Ovary (tissue), 3 donors: ENCODE data around the gene SMAP1.
"Not testable (repeated sequence)": the region's sequence is repeated elsewhere in the genome, so short reads cannot be mapped to it uniquely, and the experiment has no call there.

Experiments used
- EP300 ChIP-seq: sonication (generic); formaldehyde crosslinking; IDR thresholded peaks from one replicate; pipeline ENCODE4 v1.6.1; 2017; ENCODE audit warnings: antibody characterized with exemption
- POLR2A ChIP-seq: fragments of 450-650 bp; IDR thresholded peaks from one replicate; pipeline ENCODE4 v1.6.1; 2017; ENCODE audit warnings: antibody characterized with exemption, mild to moderate bottlenecking, moderate library complexity
- TF ChIP-seq, protein P1 (sequence below), 3 donors: fragments of 450-650 bp in 2 of 3; fragments of 200-600 bp in 1 of 3; IDR thresholded peaks; one replicate each; pipeline versions ENCODE4 v1.5.1 to v1.8.0; 2016 to 2022; ENCODE audit warnings: antibody characterized with exemption in 3 of 3, mild to moderate bottlenecking in 1 of 3
- donor health status: DM: no; HTN: no; CAD: no.

DNA sequence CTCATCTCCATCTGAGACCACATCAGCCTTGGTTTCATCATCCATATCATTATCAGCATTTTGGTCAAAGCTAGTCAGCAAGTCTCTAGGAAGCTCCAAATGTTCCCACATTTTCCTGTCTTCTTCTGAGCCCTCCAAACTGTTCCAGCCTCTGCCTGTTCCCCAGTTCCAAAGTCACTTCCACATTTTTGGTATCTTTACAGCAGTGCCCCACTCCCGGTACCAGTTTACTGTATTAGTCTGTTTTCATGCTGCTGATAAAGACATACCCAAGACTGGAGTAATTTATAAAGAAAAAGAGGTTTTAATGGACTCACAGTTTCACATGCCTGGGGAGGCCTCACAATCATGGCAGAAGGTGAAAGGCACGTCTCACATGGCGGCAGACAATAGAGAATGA is 74.8 kb downstream of the SMAP1 start:
- TF ChIP-seq, protein P1, sequence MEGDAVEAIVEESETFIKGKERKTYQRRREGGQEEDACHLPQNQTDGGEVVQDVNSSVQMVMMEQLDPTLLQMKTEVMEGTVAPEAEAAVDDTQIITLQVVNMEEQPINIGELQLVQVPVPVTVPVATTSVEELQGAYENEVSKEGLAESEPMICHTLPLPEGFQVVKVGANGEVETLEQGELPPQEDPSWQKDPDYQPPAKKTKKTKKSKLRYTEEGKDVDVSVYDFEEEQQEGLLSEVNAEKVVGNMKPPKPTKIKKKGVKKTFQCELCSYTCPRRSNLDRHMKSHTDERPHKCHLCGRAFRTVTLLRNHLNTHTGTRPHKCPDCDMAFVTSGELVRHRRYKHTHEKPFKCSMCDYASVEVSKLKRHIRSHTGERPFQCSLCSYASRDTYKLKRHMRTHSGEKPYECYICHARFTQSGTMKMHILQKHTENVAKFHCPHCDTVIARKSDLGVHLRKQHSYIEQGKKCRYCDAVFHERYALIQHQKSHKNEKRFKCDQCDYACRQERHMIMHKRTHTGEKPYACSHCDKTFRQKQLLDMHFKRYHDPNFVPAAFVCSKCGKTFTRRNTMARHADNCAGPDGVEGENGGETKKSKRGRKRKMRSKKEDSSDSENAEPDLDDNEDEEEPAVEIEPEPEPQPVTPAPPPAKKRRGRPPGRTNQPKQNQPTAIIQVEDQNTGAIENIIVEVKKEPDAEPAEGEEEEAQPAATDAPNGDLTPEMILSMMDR (IDR thresholded peaks at IDR 0.05), result not testable (repeated sequence)
- TF ChIP-seq POLR2A, EP300: not testable (repeated sequence)
